ENCODE results near the gene NACC1. TPM values are rescaled to one million over a fixed set of nuclear protein-coding genes. Genes with fewer than 3 reads are reported as not detected.

The NACC1 gene
- total RNA-seq, 1 donor: 16.0 TPM

DNA sequence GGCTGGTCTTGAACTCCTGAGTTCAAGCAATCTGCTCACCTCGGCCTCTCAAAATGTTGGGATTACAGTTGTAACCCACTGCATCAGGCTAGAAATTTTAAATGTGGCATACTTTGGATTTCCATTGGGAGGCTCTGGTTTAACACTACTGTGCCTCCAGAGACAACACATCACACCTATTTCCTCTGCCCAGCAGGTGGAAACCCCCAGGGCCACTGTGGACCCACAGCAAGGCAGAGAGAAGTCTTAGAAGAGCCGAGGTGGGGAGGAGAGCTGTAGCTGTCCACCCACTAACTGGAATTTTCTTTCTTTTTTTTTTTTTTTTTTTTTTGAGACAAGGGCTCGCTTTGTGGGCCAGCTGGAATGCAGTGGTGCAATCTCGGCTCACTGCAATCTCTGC is 71.5 kb downstream of the NACC1 start:
- Histone ChIP-seq H3K27me3 (ENCODE audit: insufficient read depth, low read length) (no peaks in the 10 kb centered on the region), H3K9me3 (ENCODE audit: low read depth, low read length) (no peaks in the 10 kb centered on the region), H3K4me3 (ENCODE audit: low read length) (no peak overlapping the region), H3K4me1 (ENCODE audit: insufficient read depth, low read length) (peaks cover 25% of the 10 kb centered on the region)

Other genes with a start within 250 kb of the NACC1 start
- 17.2 TPM for gene DNASE2, start 236.8 kb upstream of the NACC1 start, total RNA-seq
- gene KLF1, start 231.1 kb upstream of the NACC1 start, total RNA-seq: not detected
- 12.9 TPM for gene GCDH, start 227.1 kb upstream of the NACC1 start, total RNA-seq
- 0.84 TPM for gene SYCE2, start 199.0 kb upstream of the NACC1 start, total RNA-seq
- gene FARSA, start 184.6 kb upstream of the NACC1 start, total RNA-seq: 12.2 TPM
- gene CALR, start 179.7 kb upstream of the NACC1 start, total RNA-seq: 434 TPM
- 48.8 TPM for gene RAD23A, start 172.4 kb upstream of the NACC1 start, total RNA-seq
- gene GADD45GIP1, start 161.0 kb upstream of the NACC1 start, total RNA-seq: 5.2 TPM
- not detected for gene DAND5, start 148.7 kb upstream of the NACC1 start, total RNA-seq
- 1.9 TPM for gene NFIX, start 122.8 kb upstream of the NACC1 start, total RNA-seq
- gene LYL1, start 15.4 kb upstream of the NACC1 start, total RNA-seq: 20.5 TPM
- 30.7 TPM for gene TRMT1, start 1.5 kb upstream of the NACC1 start, total RNA-seq
- 71.7 TPM for gene STX10, start 32.1 kb downstream of the NACC1 start, total RNA-seq
- gene IER2, start 32.1 kb downstream of the NACC1 start, total RNA-seq: 222 TPM